ENCODE results near the gene TNS1.

TNS1 gene

DNA sequence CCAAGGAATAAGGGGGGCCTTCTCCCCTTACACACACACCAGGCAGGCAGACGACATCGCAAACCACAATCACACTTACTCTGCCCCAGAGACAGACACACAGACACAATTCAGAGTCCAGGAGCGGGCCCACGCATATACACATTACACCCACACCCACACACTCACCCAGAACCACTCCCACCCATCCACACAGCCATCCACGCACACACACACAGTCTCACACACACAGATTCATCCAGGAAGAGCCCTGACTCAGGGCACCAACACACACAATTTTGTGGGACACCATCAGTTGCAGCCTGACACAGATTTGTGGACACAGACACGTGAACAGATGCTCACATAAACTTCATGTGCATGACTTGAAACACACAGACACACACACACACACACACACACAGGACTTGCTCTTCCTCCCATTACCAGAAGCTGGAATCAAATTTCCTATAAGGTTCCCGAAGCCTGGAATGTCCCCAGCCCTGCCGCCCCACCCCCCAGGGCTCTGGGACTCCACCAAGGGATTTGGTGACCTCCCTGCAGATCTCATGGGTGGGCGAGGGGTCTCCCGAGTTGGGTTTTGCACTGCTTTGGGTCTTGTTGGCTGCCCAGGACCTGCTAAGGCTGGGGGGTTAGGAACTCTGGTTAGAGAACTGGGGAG is 23.5 kb downstream of the TNS1 start:
- no peak for DNase-seq

DNA sequence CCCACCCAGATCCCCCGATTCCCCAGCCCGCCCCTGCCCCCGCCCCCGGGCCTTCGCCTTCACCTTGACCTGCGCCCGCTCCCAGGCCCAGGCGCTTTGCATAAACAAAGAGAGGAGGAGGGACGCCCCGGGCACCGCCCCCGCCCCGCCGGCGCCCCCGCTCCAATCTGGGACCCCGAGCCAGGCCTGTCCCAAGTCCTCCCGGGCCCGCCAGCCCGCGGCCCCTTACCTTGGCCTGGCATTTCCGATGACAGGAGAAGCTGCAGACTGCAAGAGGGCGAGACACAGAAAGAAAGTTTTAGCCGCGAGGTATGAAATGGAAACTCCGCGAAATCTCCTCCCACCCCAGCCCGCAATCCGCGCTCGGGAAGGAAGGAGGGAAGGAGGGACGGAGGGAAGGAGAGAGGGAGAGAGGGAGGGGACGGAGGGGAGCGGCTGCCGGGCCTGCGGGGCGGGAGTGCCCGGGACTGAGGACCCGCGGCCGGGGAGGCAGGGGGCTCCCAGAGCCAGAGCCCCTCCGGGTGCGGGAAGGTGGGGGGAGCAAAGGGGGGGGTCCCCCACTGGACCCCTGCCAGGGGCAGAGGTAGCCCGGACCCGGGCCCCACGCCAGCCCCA is 24.2 kb downstream of the TNS1 start:
- DNase-seq, result no peak

DNA sequence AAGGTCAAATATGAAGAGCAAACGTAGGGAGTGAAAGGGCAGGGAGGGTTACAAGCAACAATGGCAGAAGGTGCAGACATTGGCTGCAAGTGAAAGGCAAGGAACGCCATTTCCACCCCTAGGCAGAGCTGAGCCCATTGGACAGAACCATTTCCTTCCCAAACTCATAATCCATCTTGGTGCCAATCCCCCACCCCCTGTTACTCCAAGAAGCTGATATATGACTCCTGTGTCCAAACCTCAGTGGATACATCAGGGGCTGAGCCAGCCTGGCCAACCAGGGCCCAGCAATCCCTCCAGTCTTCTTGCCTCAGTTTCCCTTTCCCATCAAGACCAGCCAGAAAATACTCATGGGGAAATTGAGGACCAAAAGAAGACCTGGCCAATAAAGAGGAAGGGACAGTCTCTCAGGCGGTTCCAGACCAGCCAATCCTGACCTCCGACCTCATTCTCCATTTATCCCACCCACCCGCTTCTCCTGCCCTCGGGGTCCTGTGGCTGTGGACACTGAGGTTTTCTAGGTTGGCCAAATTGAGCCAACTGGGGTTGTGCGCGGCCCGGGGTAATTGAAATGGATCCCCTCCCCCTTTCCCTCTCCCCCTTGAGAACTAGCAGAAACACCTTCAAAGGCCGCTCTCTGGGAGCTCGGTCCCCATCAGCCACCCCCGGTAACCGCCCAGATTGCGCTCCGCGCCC is 24.8 kb downstream of the TNS1 start:
- no peak for DNase-seq

DNA sequence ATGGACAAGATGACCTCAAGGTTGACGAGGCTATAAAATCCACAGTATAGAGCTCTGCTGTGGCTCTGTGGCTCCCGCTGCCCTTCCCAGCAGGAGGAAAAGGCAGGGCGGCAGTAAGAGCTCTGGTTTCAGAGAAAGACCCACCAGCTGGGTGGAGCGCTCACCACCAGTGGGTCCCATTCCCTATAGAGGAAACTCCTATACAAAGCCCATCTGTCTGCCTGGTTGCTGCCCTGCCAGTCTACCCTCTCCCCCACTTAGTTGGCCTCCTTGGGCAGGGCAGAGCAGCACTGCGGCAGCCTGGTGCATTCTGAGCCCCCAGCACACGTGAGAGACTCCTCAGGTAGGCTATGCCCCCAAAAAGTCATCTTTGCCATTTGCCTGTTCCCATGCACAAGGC is 26.5 kb downstream of the TNS1 start:
- DNase-seq, result no peak

DNA sequence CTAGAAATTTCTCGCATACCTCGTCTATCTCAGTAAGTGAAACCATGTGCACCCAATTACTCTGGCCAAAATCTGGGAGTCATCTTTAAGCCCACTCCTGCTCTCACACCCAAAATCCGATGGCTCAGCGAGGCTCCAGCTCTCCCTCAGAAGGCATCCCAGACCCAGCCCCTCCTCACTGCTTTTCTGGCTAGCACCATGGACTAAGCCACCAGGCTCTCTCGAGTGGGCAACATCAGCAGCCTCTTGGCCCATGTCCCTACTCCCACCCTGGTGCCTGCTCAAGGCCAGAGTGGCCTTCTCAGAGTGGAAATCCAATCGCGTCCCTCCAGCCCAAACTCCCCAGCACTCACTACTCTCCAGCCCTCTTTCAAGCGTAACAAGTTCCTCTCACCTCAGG is 27.2 kb downstream of the TNS1 start:
- no peak for DNase-seq

DNA sequence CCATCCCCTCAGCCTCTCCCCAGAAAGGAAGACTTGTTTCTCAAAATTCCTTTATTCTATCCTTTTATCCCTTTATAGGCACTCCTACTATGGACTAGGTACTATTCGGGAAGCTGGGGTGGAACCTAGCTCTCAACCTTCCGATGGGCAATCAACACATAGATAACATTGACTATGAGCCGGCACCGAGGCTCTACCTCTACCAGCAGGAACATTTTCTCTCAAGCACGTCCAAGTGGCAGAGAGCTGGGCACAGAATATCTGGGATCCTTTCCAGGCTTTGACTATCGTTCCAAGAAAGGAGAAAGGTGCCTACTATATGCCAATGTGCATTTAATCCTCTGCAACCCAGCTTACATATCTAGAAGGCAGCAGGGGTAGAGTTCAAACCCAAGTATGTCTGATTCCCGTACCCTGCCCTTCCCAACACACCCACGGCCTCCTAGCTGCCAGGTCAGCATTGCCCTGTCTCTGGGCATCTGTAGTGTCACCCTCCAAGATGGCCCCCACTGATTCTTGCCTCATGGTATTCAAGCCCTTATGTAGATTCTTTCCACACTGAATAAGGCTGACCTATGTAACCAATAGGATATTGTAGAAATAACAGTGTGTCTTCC is 28.3 kb downstream of the TNS1 start:
- no peak for DNase-seq

DNA sequence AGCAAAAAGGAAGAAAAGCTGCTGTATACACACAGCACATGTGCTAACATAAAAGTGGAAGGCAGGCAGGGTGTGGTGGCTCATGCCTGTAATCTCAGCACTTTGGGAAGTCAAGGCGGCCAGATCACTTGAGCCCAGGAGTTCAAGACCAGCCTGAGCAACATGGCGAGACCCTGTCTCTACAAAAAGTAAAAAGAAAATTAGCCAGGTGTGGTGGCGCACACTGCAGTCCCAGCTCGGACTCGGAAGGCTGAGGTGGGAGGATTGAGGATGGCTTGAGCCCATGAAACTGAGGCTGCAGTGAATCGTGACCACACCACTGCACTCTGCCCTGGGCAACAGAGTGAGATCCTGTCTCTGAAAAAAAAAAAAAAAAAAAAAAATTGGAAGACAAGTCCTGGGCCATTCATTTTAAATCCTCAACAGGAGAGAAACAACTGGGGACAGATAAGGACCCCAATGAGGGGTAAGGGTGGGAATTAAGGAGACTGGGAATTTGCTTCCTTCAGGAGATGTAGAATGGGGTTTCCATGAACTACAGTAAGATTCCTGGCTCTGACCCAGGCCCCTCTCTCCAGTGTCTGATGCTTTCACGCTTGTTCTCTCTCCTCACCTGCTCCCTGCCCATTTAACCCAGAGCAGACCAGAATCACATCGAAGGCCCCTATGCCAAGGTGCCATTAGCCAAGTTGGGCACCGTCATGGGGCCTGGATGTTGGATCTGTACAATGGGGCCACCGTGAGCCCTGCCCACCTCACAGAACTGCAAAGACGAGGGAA is 29.6 kb downstream of the TNS1 start:
- DNase-seq, result no peak

DNA sequence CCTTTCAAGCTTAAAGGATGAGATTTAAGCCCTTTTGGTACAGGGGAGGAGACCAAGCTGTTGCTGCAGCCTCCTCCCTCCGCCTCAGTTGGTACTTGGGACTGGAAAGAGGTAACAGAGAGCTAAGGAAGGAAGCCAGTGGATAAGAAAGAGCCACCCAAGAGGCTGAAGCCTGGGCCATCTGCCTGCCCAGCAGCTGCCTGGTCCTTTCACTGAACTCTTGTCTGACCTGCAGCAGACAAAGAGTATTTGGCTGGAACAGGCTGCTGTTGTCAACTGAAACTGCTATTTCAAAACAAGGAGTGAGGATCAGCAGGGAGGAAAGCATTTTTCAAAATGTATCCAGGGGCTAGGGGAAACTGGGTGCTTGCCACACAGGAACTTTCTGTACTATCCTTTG is 30.3 kb downstream of the TNS1 start:
- DNase-seq, result no peak

DNA sequence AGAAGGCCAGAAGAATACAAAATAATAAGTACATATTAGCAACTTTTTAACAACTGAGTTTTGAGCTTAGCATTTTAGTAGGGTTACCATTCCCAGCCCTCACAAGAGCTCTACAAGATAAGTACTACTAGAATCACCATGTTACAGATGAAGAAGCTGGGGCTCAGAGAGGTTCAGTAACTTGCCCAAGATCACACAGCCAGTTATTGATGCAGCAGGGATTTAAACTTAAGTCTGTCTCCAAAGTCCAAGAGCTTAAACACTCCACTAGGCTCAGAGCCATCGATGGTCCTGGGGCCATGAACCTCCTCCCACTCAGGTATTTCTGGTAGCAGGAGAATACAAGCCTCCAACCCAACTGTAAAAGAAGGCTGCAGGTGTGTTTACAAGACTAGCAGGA is 30.8 kb downstream of the TNS1 start:
- DNase-seq, result no peak

DNA sequence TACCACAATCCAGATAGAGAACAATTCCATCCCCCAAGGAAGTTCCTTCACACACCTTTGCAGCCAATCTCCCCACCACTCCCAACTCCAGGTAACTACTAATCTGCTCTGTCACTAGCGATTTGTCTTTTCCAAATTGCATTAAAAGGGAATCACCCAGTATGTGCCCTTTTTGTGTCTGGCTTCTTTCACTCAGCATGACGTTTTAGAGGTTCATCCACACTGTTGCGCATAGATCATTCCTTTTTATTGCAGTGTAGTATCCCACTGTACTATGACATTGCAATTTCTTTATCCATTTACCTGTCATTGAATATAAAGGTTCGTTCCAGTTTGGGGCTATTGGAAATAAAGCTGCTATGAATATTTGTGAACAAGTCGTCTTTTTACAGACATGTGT is 31.6 kb downstream of the TNS1 start:
- DNase-seq, result no peak

DNA sequence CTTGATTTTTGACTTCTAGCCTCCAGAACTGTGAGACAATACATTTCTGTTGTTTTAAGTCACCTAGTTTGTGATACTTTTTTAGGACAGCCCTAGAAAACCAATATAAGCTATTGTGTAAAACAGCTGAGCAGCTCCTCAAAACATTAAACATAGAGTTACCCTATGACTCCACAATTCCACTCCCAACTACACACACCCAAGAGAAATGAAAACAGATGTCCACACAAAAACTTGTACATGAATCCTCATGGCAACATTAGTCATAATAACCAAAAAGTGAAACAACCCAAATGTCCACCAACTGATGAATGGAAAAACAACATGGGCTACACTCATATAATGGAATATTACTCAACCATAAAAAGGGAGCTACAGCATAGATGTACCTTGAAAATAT is 32.6 kb downstream of the TNS1 start:
- DNase-seq, result no peak

DNA sequence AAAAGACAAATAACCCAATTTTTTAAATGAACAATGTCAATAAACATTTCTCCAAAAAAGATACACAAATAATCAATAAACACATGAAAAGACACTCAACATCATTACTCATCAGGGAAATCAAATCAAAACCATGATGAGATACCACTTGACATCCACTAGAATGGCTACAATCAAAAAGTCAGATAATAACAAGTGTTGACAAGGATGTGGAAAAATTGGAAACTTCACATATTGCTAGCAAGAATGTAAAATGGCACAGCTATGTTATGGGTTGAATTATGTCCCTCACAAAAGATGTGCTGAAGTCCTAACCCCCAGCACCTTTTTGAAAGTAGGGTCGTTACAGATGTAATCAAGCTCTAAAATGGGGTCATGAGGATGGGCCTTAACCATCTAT is 33.2 kb downstream of the TNS1 start:
- no peak for DNase-seq

DNA sequence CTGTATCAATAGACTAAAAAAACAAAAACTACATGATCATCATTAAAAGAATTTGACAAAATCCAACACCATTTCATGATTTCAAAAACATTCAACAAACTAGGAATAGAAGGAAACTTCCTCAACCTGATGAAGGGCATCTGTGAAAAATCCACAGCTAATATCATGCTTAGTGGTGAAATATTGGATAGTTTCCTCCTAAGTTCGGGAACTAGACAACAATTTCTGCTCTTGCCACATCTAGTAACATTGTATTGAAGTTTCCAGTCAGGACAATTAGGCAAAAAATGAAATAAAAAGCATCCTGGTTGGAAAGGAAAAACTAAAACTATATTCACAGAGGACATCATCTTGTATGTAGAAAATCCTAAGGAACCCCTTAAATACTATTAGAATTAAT is 34.8 kb downstream of the TNS1 start:
- DNase-seq, result no peak

DNA sequence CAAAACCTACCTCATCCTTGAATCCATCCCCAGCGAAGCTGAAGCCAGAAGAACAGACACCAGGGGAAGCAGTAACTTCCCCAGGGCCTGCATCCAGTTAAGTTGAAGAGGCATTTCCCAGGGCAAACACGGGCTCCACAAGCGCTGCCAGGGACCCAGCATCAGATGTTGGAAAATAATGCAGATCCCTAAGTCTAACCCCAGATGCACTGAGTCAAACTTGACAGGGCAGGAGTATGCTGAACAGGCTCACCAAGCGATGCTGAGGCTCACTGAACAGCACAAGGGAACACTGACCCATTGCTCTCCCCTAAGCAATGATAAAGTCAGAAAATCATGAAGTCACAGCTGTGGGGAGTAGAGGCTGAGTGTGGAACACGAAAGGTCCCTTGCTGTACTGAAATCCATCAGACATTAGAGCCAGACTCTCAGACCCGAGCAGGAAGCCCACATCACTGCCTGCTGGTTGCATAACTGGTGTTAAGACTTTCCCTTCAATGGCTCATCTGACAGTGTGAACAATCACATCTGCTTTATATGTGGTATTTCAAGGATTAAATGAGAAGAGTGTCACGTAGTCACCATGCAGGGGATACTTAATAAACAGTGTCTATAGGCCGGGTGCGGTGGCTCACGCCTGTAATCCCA is 36.2 kb downstream of the TNS1 start:
- no peak for DNase-seq

DNA sequence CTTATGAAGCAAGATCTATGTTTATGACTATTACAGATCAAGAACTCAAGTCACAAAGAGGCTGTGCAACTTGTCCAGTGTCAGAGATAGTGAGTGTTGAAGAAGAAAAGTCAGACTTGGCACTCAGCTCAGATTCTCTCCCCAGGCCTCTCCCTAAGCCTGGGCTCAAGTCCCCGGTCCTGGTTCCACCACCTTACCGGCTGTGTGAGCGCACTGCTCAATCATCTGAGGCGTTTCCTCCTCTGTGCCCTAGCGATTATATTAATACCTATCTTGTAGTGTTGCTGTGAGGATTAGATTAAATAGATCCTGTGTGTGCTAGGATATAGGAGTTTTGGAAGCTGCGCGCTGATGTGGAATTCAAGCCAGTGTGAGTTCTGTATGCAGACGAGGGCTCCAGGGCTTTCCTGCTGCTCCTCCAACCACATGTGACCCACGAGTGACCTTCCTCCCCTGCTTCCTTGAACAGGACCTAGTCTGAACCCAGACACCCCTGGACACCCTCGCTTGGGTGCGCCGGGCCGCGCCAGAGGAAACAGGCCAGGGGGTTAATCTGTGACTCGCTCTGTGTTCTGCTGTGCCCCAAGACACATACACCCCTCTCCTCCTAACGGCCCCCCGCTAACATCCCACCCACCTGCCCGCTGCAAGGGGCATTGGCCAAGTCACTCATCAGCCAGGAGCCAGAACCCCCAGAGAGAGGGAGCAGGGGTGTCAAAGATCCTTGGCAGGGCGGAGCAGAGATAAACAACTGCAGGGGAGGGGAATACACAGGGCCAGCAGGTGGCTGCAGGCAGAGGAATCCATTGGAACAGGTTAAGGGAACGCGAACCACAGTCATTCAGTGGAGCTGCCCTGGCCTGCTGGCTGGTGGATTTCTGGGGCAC is 38.3 kb downstream of the TNS1 start:
- DNase-seq, result no peak

DNA sequence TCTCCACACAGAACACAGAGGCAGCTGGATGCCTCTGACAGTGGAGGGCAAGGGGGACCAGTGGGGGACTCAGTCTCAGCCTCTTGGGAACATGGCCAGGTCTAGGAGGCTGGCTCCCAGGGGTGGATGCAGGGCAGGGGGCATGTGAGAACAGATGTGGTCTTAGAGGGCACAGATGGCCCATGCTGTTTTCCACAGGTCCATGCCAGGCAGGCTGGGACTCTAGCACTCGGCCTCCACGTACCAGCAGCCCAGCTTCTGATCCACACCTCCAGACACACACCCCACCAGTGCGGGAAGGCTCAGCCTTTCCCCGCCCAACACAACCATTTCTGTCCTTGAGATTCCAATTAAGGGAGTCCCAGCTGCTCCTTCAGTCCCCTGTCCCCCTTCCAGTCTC is 42.4 kb downstream of the TNS1 start:
- no peak for DNase-seq

DNA sequence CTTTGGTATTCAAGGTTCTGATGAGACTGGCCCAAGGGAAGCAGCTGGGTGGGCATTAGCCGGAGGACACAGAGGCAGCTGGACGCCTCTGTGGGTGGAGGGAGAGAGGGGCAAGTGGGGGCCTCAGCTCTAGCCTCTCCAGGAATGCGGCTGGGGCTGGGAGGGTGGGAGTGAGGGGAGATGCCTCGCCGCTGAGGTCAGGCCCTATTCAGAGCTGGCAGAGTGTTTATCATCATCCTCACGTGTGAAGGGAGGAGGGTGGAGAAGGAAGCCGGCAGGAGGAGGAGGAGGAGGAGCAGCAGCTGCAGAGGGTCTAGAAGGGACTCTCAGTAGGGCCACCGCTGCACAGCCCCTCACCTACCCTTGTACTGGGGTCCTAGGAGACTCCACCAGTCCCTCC is 43.1 kb downstream of the TNS1 start:
- no peak for DNase-seq

DNA sequence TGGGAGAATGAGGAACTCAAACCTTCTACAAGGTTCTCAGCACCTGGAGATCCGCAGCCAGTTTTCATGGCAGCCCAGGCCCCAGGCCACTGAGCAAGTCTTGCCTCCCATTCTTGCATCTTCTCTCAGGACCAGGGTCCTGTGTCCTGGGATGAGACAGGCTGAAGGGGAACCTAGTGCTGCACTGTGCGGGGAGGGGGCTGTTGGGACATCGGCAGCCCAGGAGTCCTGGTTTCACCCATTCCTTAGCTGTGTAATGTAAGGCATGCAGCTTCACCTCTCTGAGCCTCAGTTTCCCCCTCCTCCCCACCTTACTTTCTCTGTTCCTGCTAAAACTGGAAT is 43.9 kb downstream of the TNS1 start:
- DNase-seq, result no peak

DNA sequence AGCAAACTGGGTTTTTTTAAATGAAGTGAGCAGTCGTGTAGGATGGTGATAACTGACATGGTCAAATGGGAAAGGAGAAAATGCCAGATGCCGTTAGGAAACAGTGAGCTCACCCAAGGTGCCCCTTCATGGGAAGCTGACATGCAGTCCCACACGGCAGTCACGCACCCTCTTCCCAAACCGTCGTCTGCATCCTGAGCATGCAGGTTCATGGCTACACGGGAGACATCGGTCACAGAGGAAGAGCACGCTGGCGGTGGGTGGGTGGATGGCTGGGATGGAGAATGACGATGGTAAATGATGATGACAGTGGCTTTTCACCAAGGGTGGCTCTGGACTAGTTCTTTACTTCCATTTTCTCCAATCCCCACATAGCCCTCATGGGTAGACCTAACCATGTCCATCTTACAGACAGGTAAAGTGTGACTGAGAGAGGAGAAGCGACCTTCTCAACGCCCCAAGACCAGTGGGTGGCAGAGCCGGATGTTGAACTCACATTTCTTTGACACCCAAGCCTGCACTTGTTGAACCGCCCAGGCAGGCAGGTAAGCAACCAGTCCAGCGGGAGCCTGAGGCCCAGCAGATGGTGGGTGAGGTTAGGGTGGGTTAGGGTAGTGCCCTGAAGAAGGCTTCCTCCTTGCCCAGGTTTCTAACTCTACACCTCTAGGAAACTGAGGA is 44.5 kb downstream of the TNS1 start:
- no peak for DNase-seq

DNA sequence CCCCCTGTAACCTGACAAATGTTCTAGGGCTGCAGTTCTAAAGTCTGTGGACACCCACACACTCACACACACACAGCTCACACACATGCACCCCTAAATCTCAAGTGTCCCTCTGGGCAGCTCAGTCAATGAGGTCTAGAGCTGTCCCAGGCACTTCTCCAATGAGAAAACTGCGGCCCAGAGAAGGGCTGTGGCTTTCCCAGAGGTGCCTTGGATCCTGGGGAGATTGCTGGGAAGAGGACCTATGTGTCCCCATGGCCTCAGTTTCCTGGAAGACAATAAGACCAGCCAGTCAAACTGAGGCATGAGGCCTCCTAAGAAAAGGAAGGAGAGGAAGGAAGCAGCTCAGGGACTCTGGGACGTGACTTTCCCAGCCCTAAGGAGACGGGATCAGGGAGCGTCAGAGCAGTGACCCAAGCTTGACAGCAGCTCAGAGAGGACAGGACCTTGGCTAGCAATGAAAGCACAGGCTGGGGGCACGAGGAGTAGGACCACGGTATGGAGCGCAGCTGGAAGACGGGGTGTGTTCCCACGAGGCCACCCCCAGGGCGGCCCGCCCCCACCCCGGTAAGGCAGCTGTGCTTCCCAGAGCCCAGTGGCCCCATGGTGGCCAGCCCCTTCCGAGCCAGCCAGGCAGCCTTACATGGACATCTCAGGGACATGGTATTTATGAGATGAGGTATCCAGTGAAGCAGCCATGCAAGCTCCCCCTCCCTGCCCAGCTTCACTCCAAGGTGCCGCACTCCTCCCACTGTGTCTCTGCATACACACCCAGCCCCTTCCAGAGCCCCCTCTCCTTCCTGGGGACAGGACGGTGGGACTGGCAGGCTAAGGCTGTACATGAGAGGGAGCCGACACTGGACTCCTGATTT is 46.0 kb downstream of the TNS1 start:
- DNase-seq, result no peak
